NCI-H524 treated with DMSO at 0.1 percent for 48 hours (cell line): ENCODE measurements around the gene LHFPL6.

Source experiments
- DNase-seq: peaks from one replicate; lab custom pipeline; 2025; lab: John Stamatoyannopoulos, UW

Gene LHFPL6

DNA sequence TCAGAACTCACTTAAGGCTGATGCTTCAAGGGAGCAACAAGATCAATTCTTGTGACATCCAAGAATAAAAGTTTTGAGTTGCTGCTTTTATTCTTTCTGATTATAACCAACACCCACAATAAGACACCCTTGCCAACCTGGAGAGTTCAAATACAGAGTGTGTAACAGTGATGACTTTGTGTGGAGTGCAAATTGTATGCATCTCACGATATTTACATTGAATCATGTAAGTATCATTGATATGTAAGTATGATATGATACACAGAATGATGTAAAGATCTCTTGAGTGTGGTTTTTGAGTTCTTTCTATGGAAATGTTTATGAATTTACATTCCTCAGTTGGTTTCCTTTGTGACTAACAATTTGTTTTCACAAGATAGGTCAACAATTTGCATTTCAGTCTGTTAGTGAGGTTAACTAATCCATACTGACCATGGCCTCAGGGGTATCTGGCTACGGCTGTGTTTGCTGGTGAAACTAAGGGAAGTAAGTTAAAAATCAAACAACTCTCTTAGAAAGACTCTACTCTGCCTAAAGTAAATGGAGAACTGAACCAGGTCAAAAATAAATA, 12.4 kb downstream of the LHFPL6 start:
- DNase-seq, result no peak

DNA sequence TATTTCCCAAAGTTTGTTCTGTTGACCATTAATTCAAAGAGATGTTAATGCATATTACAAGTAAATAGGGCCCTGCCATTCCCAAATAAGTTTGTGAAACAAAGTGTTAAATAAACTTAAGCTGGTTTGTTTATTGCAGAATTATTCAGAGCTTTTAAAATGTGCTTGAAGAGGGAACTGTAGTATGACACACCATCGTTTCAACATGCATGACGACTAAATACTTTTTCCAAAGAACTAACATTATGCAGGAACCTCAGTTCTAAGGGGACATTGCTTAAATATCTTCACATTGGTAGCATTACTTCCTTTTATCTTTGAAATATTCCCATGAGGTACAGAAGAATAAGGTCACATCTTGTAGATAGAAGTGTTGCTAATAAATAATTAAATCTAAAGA, 14.6 kb downstream of the LHFPL6 start:
- DNase-seq, result no peak

DNA sequence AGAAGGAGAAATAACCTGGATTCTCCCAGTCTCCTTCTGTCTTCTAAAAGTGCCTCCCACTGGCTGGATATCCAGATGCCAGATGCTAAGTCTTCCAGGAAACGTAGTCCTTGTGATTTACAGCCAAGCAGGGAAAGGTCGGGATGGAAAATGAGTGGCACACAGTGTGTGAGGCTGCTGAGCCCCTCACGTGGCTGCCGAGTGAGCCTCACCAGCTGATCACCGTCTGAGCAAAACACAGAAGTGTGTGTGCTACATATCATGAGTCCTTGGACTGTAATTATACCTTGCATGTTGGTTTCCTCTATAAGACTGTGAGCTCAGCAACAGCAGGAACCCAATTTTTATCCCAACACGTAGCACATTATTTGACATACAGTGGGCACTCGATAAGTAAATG, 15.1 kb downstream of the LHFPL6 start:
- no peak for DNase-seq

DNA sequence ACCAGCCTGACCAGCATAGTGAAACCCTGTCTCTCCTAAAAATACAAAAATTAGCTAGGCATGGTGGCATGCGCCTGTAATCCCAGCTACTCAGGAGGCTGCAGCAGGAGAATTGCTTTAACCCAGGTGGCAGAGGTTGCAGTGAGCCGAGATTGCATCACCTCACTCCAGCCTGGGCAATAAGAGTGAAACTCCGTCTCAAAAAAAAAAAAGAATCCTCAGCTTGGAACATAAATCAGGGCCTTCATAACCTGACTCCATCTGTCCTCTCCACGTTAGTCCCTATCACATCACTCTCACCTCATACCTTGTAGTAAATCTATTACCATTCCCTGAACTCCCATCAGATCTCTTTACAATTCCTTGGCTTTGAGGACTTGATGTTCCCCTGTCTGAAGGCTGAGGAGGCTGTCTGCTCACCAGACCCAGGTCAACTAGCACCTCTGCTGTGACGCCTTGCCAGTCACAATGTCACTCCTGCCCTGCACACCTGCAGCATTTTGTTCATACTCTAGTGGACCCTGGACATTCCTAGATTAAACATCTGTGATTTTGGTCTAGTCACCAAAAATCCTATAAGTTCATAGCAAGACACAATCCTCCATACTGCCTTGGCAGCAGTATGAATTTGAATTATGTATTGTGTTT, 15.9 kb downstream of the LHFPL6 start:
- DNase-seq, result no peak

DNA sequence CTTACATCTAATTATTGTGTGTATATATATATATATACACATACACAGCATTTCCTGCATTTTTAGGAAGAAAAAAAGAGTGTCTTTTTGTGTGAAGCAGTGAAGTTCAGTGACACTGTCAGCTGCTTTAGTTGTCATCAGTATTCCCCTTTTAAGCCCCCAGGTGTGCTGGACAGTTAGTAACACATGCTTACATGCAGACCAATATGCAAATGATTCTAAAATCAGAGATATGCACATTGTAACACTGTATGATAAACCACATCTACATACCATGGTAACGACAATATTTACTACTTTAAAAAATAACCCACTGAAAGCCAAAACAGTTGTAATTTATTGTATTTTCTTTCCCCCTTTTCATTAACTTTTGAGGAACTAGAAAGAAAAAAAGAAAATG, 16.8 kb downstream of the LHFPL6 start:
- no peak for DNase-seq

DNA sequence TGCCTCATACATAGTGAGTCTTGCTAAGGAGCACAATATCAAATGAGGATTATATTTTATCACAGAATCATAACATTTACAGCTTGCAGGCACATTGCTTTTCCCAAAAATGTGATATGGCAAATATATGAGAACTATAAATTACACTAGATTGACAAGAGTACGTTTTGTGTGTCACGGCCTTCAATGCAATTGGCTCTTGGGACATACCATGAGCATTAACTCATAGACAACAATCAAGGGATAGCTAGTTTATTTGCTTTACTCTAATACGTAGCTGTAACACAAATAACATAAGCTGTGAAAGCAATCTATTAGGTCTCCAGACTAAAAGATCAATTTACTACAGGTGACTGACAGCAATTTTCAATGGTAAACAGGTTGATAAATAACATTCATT, 17.8 kb downstream of the LHFPL6 start:
- DNase-seq, result no peak

DNA sequence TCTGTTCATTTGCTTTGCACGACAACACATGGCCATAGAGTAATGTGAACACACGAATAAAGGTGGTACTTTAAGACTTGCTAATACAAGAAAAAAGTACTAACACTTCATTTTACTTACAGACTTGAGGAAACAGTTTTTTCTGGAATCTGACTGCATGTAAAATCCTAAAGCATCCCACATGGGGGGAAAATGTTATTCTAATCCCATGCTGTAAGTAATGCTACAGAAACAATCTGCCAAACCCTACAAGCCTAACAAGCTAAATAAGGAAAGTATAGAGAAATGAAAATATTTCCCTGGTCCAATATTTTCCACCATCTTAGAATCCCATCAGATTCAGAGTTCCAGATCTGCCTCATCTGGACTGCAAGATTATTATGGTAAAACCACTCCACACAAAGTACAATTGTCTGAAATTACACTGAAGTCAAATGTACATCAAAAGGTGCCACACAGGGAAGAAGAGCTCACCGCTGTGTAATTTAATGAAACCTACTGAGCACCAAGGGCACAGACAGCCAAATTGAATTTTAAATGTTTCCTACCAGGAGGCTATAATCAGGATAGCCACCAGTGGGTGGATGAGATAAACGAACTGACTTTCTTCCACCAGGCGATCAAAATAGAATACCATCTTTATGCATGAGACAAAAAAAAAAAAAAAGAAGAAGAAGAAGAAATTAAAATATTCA, 22.0 kb downstream of the LHFPL6 start:
- DNase-seq, result no peak

DNA sequence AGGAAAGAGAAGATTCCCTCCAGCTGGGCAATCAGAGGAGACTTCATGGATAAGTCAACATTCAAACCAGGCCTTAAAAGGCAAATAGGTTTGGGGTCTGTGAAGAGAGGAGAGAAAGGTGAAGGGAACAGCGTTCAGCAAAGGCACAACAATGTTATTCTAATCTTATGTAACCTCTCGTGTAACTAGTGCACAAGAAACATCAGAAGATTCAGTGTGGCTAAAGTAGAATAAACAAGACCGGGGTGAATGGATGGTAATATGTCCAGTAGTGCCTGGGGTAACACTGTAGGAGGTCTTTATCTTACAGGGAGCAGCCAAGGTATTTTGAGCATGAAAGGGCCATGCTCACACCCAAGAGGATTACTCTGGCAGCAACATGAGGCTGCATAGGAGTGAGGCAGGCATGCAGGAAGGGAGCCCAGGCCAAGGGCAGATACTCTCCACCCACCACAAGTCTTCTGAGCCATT, 24.1 kb downstream of the LHFPL6 start:
- DNase-seq, result no peak

DNA sequence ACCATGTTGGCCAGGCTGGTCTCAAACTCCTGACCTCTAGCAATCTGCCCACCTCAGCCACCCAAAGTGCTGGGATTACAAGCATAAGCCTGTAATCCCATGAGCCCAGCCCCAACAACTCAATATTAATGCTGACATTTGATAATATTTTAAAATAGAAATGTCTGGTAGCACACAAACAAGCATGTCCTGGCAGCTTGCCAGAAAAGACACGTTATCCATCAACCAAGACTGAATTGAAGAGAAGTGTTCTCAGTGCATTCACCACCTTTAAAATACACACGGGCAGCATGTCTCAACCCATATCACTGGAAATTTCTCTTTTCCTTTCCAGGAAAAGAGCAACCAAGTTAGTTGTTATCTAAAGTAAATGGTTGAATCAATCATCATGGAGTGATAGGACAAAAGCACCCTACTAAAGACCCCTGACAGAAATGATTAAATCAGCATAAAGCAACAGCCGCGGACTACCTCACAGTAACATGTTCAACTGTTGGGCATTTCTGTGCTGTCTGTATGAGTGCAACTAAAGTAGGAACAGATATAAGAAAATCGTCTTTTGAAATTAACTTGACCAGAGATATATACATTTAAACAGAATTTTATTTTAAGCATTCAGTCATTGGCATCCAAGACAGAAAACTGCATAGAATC, 25.0 kb downstream of the LHFPL6 start:
- no peak for DNase-seq

DNA sequence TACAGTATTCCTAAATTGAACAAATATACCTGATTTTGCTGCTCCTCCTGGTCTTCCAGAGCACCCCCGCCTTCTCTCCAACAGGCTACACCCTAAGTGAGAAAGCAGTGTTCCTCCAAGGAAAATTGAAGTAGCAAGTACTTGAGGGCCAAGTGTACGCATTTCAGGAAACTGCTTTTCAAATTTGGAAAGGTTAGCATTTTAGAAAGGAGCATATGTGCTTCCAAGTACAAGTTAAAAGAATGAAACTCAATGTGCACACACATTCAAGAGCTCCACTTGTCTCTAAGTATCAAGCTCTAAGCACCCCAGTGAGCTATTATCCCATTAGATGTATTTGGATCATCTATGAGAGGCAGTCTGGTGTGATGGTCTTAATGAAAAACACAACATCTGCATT, 25.8 kb downstream of the LHFPL6 start:
- no peak for DNase-seq

DNA sequence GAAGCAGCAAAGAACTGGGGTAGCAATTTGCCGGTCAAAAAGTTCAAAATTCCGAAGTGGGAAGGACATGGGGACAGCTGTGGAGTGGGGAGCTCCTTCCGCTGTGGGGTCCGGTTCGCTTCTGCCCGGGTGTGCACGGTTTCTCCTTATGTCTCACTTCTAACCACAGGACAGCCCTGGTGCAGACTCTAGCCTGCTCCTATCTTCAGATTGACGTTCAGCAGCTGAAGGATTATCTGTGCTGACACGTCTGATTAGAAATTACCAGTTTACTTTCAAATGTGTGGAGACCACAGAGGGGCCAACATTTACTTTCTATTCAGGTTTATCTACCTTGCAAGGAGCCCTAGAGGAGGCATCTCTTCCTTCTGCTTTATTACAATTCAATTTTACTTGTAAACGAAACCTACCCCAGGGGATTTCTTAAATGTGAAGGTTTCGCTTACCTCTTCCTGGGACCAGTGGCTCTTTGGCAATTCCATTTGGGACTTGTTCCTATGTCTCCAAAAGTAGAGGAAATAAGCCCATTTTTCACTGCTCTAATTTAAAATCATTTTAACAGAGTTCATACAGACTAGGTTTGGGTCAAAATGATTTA, 27.3 kb downstream of the LHFPL6 start:
- no peak for DNase-seq

DNA sequence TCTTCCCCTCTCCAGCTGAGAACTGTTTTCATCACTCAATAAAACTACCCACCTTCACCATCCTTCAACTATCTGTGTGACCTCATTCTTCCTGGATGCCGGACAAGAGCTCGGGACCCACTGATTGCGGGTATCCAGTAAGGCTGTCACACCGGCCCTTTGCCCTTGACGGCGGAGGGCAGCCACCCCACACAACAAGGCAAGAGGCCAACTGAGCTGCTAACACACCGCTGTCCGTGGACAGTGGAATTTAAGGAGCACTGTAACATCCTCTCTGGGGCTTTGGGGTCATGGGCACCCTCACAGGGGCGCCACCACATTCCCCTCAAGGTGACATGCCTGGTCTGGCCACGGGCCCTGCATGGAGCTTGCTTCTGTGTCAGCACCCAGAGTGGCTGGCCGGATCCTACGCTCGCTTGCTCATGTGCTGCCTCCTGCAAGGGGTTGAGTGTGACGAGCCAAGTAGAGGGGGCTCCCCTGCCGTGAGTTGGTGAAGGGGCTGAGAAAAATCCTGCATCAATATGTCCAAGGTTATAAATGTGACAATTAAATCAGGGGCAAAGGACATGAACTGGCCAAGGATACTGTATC, 31.4 kb downstream of the LHFPL6 start:
- no peak for DNase-seq

DNA sequence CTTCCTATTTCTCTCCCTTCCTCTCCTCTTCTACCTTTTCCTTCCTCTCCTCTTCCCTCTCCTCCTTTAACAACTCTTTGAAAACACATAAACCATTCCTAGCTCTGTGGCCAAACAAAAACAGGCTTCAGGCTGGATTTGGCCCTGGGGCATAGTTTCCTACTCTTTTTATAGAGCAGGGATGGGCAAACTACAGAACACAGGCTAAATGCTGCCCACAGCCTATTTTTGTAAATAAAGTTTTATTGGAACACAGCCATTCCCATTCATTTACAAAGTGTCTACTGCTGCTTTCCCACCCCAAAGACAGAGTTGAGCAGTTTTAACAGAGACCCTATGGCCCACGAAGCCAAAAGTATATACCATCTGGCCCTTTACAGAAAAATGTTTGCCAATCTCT, 35.4 kb downstream of the LHFPL6 start:
- no peak for DNase-seq

DNA sequence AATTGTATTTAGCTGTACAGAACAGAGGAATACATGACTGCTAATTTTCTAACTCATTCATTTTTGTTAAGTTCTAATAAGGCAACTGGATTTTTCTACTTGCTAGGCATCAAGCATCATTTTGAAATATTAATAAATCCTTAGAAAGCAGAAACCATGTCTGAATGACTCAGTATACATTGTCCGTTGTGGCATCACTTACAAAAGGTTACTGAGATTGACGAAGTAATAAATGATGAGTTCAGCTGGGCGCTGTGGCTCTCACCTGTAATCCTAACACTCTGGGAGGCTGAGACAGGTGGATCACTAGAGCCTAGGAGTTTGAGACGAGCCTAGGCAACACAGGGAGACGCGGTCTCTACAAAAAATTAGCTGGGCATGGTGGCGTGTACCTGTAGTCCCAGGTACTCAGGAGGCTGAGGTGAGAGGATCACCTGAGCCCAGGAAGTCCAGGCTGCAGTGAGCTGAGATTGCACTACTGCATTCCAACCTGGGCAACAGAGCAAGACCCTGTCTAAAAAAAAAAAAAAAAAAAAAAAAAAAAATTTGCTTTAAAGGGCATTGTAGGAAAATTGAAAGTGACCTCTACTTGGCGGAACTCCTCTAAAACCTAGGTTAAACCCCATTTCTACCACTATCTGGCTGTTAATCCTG, 36.6 kb downstream of the LHFPL6 start:
- no peak for DNase-seq

DNA sequence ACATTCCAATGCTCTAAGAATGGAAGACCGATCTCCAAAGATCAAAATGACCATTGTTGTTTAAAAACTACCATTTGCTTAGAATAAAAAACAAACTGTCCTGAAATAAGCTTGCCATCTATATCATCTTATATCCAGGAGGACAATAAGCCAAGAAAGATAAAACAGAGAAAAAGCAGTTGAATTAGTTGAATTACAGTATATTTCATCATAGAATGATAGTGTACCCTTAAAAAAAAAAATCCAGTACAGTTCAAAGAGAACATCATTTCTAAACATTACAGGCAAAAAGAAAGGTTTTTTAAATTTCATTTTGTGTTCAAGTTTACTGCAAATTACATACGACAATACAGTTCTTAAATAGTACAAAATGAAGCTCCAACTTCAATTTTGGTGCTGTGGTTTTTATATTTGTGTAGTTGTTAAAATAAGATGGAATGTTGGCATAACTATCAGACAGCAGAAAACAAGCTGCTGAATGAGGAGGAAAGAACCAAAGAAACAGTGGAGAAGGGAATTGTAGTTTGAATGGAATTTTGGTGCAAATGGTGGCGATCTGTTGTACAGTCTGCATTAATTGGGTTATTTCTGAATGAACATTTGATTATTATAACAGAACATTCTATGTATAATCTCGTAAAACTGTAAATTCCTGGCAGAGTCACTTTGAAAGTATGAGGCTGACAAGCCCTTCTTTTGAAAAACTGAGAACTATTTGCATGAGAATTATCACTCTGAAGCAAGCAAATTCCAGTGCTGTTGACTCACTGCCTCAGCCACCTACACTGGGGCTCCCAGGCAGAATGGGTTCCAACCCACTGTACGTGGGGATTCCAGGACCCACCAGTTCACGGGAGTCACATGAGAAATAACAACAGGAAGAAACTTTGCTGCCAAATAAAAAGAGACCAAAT, 37.7 kb downstream of the LHFPL6 start:
- DNase-seq, result no peak

DNA sequence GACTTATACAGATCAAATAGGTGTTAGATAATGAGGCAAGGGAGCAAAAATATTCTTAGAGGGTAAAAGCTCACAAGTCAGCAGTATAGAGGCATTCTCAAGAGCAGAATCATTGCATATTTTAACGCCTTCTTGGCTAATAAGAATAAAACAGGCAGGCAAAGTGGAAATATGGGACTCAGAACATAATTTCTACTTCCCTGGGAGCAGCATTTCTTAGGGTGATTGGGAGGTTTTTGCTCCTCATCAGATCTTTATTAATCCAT, 39.6 kb downstream of the LHFPL6 start:
- no peak for DNase-seq

DNA sequence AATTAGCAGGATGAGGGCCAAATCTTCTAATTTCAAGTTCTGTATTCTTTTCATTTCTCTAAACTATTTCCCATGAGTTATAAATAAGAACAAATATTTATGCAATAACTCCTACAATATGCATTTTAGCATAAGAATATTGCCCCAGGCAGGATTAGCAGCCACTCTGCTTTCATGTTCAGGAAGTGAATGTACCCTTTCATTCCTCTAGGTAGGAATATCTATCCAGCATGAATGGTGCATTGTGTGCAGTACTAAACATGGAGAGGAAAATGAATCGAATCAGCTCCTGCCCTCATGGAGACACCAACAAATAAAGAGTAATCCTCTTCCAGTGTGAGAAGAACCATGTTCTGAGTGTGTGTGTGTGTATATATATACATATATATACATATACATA, 41.0 kb downstream of the LHFPL6 start:
- no peak for DNase-seq

DNA sequence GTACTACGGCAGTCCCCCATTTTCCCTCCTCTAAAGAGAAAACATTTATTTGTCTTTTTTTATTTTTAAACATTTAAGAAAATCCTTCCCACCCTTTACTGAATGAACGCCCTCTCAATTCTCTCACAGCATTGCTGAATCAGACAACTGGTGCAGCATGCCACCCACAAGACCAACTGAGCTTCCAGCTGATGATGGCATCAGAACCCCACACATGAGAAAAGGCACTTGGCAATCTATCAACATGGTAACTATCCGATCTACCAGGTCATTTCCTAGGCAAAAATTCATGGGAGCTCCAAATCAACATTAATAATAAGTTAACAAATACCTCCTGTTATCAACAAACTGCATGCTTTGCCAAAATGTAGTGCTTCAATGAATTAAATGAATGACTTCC, 43.1 kb downstream of the LHFPL6 start:
- DNase-seq, result no peak

DNA sequence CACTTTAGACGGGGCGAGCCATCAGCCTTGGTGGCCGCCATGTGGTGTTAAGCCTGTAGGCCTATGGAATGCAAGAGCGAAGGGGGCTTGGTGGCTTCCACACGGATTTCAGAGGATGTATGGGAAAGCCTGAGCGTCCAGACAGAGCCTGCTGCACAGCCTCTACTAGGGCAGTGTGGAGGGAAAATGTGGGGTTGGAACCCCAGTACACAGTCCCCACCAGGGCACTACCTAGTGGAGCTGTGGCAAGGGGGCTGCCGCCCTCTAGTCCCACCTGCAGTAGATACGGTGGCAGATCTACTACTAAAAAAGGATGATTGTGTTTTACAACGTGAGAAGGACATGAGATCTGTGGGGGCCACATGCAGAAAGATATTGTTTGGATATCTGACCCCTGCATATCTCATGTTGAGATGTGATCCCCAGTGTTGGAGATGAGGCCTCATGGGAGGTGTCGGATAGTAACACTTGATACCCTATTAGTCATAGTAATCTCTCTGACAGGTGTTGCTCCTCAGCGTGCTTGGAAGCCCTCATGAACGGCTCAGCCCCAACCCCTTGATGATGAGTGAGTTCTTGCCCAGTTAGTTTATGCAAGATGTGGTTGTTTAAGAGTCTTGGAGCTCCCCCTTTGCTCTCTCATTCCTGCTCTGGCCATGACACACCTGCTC, 45.6 kb downstream of the LHFPL6 start:
- peak; percentile 27 for DNase-seq

DNA sequence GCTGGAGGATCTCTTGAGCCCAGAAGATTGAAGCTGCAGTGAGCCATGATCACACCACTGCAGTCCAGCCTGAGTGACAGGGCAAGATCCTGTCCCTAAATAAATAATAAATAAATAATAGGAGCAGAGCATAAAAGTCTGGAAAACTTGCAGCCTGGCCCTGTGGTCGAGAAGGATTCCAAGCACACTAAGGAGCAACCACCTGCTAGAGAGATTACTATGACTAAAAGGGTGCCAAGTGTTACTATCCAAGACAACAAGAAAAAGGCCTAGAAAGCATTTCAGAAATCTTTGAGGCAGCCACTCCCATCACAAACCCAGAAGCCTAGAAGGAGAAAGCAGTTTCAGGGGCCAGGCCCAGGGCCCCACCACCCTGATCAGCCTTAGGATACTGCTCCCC, 46.1 kb downstream of the LHFPL6 start:
- DNase-seq, result no peak
